ENCODE measurements around the gene OSER1. TPM values are rescaled to one million over a fixed set of nuclear protein-coding genes. Genes with fewer than 3 reads are reported as not detected.

OSER1 gene
- total and polyA plus RNA-seq, 2 experiments from 2014 or later: 34.7 to 49.4 TPM

- 81% methylated on average over 5 of the region's 5 CpGs for WGBS (ENCODE audit: low lambda C conversion rate, missing lambda C conversion rate)
- Histone ChIP-seq H3K27me3 (no peaks in the 10 kb centered on the region), H3K4me3 (no peak overlapping the region), H3K4me1 (ENCODE audit: insufficient read depth) (peaks cover 7% of the 10 kb centered on the region), H4K20me1 (ENCODE audit: insufficient read depth, poor library complexity, severe bottlenecking) (no peaks in the 10 kb centered on the region), H3K79me2 (no peaks in the 10 kb centered on the region), H3K36me3 (replicated peaks; ENCODE audit: insufficient read depth, low read depth) (no peaks in the 10 kb centered on the region), H3K9me3 (ENCODE audit: low read depth) (no peaks in the 10 kb centered on the region), H3K4me2 (no peak overlapping the region), H3K27ac (peak overlapping the region; percentile 11), H3K9me2 (replicated peaks; ENCODE audit: insufficient read depth) (no peaks in the 10 kb centered on the region), H2AFZ (no peak overlapping the region)
- TF ChIP-seq CTCF (IDR thresholded peaks at IDR 0.05; ENCODE audit: poor library complexity) (no peak), EZH2phosphoT487 (IDR thresholded peaks at IDR 0.05; ENCODE audit: low read depth, severe bottlenecking, unreplicated experiment) (no peak), EZH2 (IDR thresholded peaks at IDR 0.05; ENCODE audit: borderline replicate concordance) (no peak)
- DNase-seq (ENCODE audit: low spot score): no peak
These were observed 37.5 kb downstream of the OSER1 start for GRCh38 chr20:44173116-44173515.

- Histone ChIP-seq H3K9me2 (replicated peaks; ENCODE audit: insufficient read depth) (no peaks in the 10 kb centered on the region), H4K20me1 (ENCODE audit: insufficient read depth, poor library complexity, severe bottlenecking) (no peaks in the 10 kb centered on the region), H3K27me3 (no peaks in the 10 kb centered on the region), H3K4me2 (no peak overlapping the region), H3K27ac (no peak overlapping the region), H3K79me2 (no peaks in the 10 kb centered on the region), H3K4me3 (no peak overlapping the region), H2AFZ (no peak overlapping the region), H3K36me3 (replicated peaks; ENCODE audit: insufficient read depth, low read depth) (no peaks in the 10 kb centered on the region), H3K4me1 (ENCODE audit: insufficient read depth) (peaks cover 6% of the 10 kb centered on the region), H3K9me3 (ENCODE audit: low read depth) (no peaks in the 10 kb centered on the region)
- DNase-seq (ENCODE audit: low spot score): no peak
- 98% methylated on average over 2 of the region's 2 CpGs for WGBS (ENCODE audit: low lambda C conversion rate, missing lambda C conversion rate)
- TF ChIP-seq EZH2 (IDR thresholded peaks at IDR 0.05; ENCODE audit: borderline replicate concordance): no peak
- TF ChIP-seq CTCF (IDR thresholded peaks at IDR 0.05; ENCODE audit: poor library complexity): no peak
- no peak for TF ChIP-seq EZH2phosphoT487 (IDR thresholded peaks at IDR 0.05; ENCODE audit: low read depth, severe bottlenecking, unreplicated experiment)
These were observed 38.0 kb downstream of the OSER1 start for GRCh38 chr20:44172572-44172950.

GRCh38 chr20:44171775-44172571, 38.6 kb downstream of the OSER1 start:
- H2AFZ ChIP-seq: no peak overlapping the region
- WGBS (ENCODE audit: low lambda C conversion rate, missing lambda C conversion rate): 69% methylated on average over 6 of the region's 6 CpGs
- no peak overlapping the region for H3K27ac ChIP-seq
- H3K9me3 ChIP-seq (ENCODE audit: low read depth): no peaks in the 10 kb centered on the region
- H3K9me2 ChIP-seq (replicated peaks; ENCODE audit: insufficient read depth): no peaks in the 10 kb centered on the region
- no peak overlapping the region for H3K4me2 ChIP-seq
- H3K4me3 ChIP-seq: no peak overlapping the region
- H4K20me1 ChIP-seq (ENCODE audit: insufficient read depth, poor library complexity, severe bottlenecking): no peaks in the 10 kb centered on the region
- TF ChIP-seq EZH2phosphoT487 (IDR thresholded peaks at IDR 0.05; ENCODE audit: low read depth, severe bottlenecking, unreplicated experiment) (no peak), EZH2 (IDR thresholded peaks at IDR 0.05; ENCODE audit: borderline replicate concordance) (no peak), CTCF (IDR thresholded peaks at IDR 0.05; ENCODE audit: poor library complexity) (no peak)
- peaks cover under 1% of the 10 kb centered on the region for H3K4me1 ChIP-seq (ENCODE audit: insufficient read depth)
- H3K36me3 ChIP-seq (replicated peaks; ENCODE audit: insufficient read depth, low read depth): no peaks in the 10 kb centered on the region
- DNase-seq (ENCODE audit: low spot score): no peak
- H3K79me2 ChIP-seq: no peaks in the 10 kb centered on the region
- H3K27me3 ChIP-seq: no peaks in the 10 kb centered on the region
